ENCODE data around the gene STX18.
"Not testable (repeated sequence)": the region's sequence is repeated elsewhere in the genome, so short reads cannot be mapped to it uniquely, and the experiment has no call there.

The STX18 gene

GRCh38 chr4:4569861-4570260 is 28.0 kb upstream of the STX18 start:
- H3K27me3 Mint-ChIP-seq; ATAC-seq (ENCODE audit: low read depth); H3K27ac Mint-ChIP-seq; H3K4me1 Mint-ChIP-seq; H3K4me3 Mint-ChIP-seq; DNase-seq (ENCODE audit: low spot score in 2 of 2); H3K9me3 Mint-ChIP-seq: not testable (repeated sequence)
- peaks cover 16% of the 10 kb centered on the region for H3K36me3 Mint-ChIP-seq

GRCh38 chr4:4568806-4569427 is 27.1 kb upstream of the STX18 start:
- H3K9me3 Mint-ChIP-seq, result peaks cover 2% of the 10 kb centered on the region
- H3K4me1 Mint-ChIP-seq, result no peaks in the 10 kb centered on the region
- peaks cover 24% of the 10 kb centered on the region for H3K36me3 Mint-ChIP-seq
- ATAC-seq (ENCODE audit: low read depth) (no peak), DNase-seq (ENCODE audit: low spot score in 2 of 2) (no peak)
- no peaks in the 10 kb centered on the region for H3K27me3 Mint-ChIP-seq
- H3K4me3 Mint-ChIP-seq, result no peak overlapping the region
- no peak overlapping the region for H3K27ac Mint-ChIP-seq

GRCh38 chr4:4566359-4566758 is 24.5 kb upstream of the STX18 start:
- H3K9me3 Mint-ChIP-seq; DNase-seq (ENCODE audit: low spot score in 2 of 2); H3K27me3 Mint-ChIP-seq; H3K4me1 Mint-ChIP-seq; ATAC-seq (ENCODE audit: low read depth); H3K4me3 Mint-ChIP-seq; H3K27ac Mint-ChIP-seq: not testable (repeated sequence)
- peaks cover 33% of the 10 kb centered on the region for H3K36me3 Mint-ChIP-seq

DNA sequence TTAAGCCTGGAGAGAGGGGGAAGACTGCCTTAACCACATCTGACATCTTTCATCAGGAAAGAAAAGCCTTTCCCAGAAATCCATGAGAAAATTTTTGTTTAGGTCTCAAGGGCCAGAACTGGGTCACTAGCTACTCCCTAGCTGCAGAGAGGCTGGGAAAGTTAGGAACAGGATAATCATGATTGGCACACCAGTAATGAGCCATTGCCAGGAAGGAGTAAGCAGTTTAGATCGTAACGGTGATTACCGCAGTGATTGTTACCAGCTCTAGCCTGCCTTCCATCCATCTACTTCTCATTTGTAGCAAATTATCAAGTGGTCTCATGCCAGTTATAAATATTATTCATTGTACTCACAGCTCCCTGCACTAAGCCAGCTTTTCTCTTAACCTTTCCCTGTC is 22.7 kb upstream of the STX18 start:
- H3K27me3 Mint-ChIP-seq, result no peaks in the 10 kb centered on the region
- no peak overlapping the region for H3K4me3 Mint-ChIP-seq
- DNase-seq (ENCODE audit: low spot score in 2 of 2) (no peak), ATAC-seq (ENCODE audit: low read depth) (no peak)
- peaks cover 32% of the 10 kb centered on the region for H3K36me3 Mint-ChIP-seq
- H3K27ac Mint-ChIP-seq, result no peak overlapping the region
- no peaks in the 10 kb centered on the region for H3K9me3 Mint-ChIP-seq
- no peaks in the 10 kb centered on the region for H3K4me1 Mint-ChIP-seq

DNA sequence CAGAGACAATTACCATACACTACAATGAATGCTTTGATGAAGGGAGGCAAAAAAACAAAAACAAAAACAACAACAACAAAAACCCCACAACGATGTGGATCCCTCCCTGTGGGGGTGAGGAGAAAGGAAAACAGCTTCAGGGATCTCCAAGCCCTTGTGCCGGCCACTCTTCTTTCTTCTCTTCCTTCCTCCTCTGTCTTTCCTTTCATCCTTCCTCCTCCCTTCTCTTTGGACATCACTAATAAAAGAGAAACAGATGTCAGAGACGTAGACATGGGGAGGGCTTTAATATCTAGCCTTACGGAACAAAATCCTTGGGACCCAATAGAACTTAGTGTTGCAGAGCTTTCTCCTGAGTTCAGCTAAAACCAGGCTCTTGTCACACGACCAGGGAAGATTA is 18.8 kb upstream of the STX18 start:
- Mint-ChIP-seq H3K4me3 (no peak overlapping the region), H3K27me3 (no peaks in the 10 kb centered on the region), H3K9me3 (no peaks in the 10 kb centered on the region), H3K4me1 (no peaks in the 10 kb centered on the region), H3K27ac (no peak overlapping the region), H3K36me3 (peaks cover 28% of the 10 kb centered on the region)
- DNase-seq (ENCODE audit: low spot score in 2 of 2) (no peak), ATAC-seq (ENCODE audit: low read depth) (no peak)

- Mint-ChIP-seq H3K36me3 (peaks cover 29% of the 10 kb centered on the region), H3K27ac (no peak overlapping the region), H3K4me1 (no peaks in the 10 kb centered on the region), H3K4me3 (no peak overlapping the region), H3K9me3 (no peaks in the 10 kb centered on the region), H3K27me3 (no peaks in the 10 kb centered on the region)
- ATAC-seq (ENCODE audit: low read depth), result no peak
- DNase-seq (ENCODE audit: low spot score in 2 of 2), result no peak
Observed at GRCh38 chr4:4560136-4560535, 18.3 kb upstream of the STX18 start.

GRCh38 chr4:4559596-4559995 is 17.7 kb upstream of the STX18 start:
- Mint-ChIP-seq H3K36me3 (peaks cover 26% of the 10 kb centered on the region), H3K9me3 (no peaks in the 10 kb centered on the region), H3K27me3 (no peaks in the 10 kb centered on the region), H3K4me3 (no peak overlapping the region), H3K4me1 (no peaks in the 10 kb centered on the region), H3K27ac (no peak overlapping the region)
- DNase-seq (ENCODE audit: low spot score in 2 of 2), result no peak
- no peak for ATAC-seq (ENCODE audit: low read depth)

- no peak overlapping the region for H3K4me3 Mint-ChIP-seq
- H3K9me3 Mint-ChIP-seq, result no peaks in the 10 kb centered on the region
- H3K27me3 Mint-ChIP-seq, result no peaks in the 10 kb centered on the region
- no peak for DNase-seq (ENCODE audit: low spot score in 2 of 2)
- H3K27ac Mint-ChIP-seq, result no peak overlapping the region
- peaks cover 24% of the 10 kb centered on the region for H3K36me3 Mint-ChIP-seq
- no peaks in the 10 kb centered on the region for H3K4me1 Mint-ChIP-seq
- ATAC-seq (ENCODE audit: low read depth), result no peak
Observed at GRCh38 chr4:4558881-4559280, 17.0 kb upstream of the STX18 start.

DNA sequence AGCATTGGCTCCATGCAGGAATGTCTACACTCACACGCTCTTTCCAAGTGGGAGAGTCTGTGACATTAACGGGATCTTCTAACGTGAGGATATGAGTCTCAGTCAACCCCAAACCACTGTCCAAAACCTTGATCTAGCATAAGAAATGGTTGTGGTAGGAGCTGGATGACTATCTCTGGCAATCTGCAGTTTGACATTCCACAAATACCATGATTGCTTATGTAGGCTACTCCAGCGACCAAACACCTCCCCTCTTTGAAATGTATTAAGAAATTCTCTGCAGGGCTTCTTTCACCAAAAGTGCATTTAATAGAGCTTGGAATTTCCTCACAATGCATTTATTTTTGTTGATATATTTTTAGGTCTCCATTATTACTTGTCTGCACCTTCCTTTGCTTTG is 14.1 kb upstream of the STX18 start:
- H3K27ac Mint-ChIP-seq, result no peak overlapping the region

GRCh38 chr4:4554234-4554633 is 12.4 kb upstream of the STX18 start:
- H3K4me3 Mint-ChIP-seq, result no peak overlapping the region
- H3K36me3 Mint-ChIP-seq, result peaks cover 36% of the 10 kb centered on the region
- DNase-seq (ENCODE audit: low spot score in 2 of 2) (no peak), ATAC-seq (ENCODE audit: low read depth) (no peak)
- no peaks in the 10 kb centered on the region for H3K4me1 Mint-ChIP-seq
- no peak overlapping the region for H3K27ac Mint-ChIP-seq
- H3K27me3 Mint-ChIP-seq, result no peaks in the 10 kb centered on the region
- H3K9me3 Mint-ChIP-seq, result peaks cover 3% of the 10 kb centered on the region

More for the DNA sequence above, 14.1 kb upstream of the STX18 start:
- no peaks in the 10 kb centered on the region for H3K9me3 Mint-ChIP-seq
- no peaks in the 10 kb centered on the region for H3K4me1 Mint-ChIP-seq
- H3K4me3 Mint-ChIP-seq, result no peak overlapping the region
- no peaks in the 10 kb centered on the region for H3K27me3 Mint-ChIP-seq
- peaks cover 28% of the 10 kb centered on the region for H3K36me3 Mint-ChIP-seq
- ATAC-seq (ENCODE audit: low read depth) (no peak), DNase-seq (ENCODE audit: low spot score in 2 of 2) (no peak)

GRCh38 chr4:4552042-4552441 is 10.2 kb upstream of the STX18 start:
- ATAC-seq (ENCODE audit: low read depth); H3K4me3 Mint-ChIP-seq; H3K9me3 Mint-ChIP-seq; H3K4me1 Mint-ChIP-seq; H3K27ac Mint-ChIP-seq; DNase-seq (ENCODE audit: low spot score in 2 of 2); H3K27me3 Mint-ChIP-seq: not testable (repeated sequence)
- H3K36me3 Mint-ChIP-seq, result peaks cover 46% of the 10 kb centered on the region

DNA sequence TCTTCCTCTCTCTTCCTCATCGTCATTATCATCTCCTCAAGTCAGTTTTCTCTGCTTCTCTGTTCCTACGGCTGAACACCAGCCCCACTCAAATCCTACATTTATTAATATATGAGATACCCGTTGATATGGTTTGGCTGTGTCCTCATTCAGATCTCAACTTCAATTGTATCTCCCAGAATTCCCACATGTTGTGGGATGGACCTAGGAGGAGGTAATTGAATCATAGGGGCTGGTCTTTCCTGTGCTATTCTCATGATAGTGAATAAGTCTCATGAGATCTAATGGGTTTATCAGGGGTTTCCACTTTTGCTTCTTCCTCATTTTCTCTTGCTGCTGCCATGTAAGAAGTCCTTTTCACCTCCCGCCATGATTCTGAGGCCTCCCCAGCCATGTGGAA is 8.3 kb upstream of the STX18 start:
- H3K9me3 Mint-ChIP-seq; H3K27me3 Mint-ChIP-seq; ATAC-seq (ENCODE audit: low read depth); H3K4me3 Mint-ChIP-seq; H3K27ac Mint-ChIP-seq; H3K4me1 Mint-ChIP-seq; DNase-seq (ENCODE audit: low spot score in 2 of 2): not testable (repeated sequence)
- H3K36me3 Mint-ChIP-seq, result peaks cover 51% of the 10 kb centered on the region

DNA sequence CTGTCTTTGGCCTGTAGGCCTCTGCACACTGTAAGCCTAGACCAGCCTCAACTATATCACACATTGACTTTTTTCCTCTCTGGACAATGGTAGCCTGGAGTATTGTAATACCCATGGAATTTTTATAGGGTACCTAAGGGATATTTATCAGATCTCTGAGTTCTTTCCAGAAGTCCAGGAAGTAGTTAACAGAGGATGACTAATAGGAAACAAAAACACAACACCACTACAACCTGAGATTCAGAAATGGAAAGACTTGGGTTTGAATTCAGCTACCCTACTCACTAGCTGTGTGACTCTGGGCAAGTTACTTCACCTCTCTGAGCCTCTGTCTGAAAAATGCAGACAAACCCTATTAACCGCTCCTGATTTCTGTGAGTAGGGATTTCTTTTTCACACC is 7.7 kb upstream of the STX18 start:
- DNase-seq (ENCODE audit: low spot score in 2 of 2) (no peak), ATAC-seq (ENCODE audit: low read depth) (no peak)
- Mint-ChIP-seq H3K9me3 (peaks cover 3% of the 10 kb centered on the region), H3K4me3 (no peak overlapping the region), H3K36me3 (peaks cover 50% of the 10 kb centered on the region), H3K27ac (no peak overlapping the region), H3K4me1 (no peaks in the 10 kb centered on the region), H3K27me3 (no peaks in the 10 kb centered on the region)

GRCh38 chr4:4542774-4543485 is 1.1 kb upstream of the STX18 start:
- Mint-ChIP-seq H3K36me3 (peaks cover 16% of the 10 kb centered on the region), H3K4me1 (peaks cover 30% of the 10 kb centered on the region), H3K27me3 (no peaks in the 10 kb centered on the region), H3K4me3 (peak overlapping the region; percentile 95), H3K27ac (peak overlapping the region; percentile 92), H3K9me3 (no peaks in the 10 kb centered on the region)
- DNase-seq (ENCODE audit: low spot score in 2 of 2) (no peak), ATAC-seq (ENCODE audit: low read depth) (no peak)
